Measurements from ENCODE around the gene TIMP2. TPM values are rescaled to one million over a fixed set of nuclear protein-coding genes. Genes with fewer than 3 reads are reported as not detected.
A peak's percentile ranks its signal among the peaks of the same experiment; 100 is the strongest.

Gene TIMP2
- total RNA-seq, 1 donor from 2014 or later: 109 TPM

DNA sequence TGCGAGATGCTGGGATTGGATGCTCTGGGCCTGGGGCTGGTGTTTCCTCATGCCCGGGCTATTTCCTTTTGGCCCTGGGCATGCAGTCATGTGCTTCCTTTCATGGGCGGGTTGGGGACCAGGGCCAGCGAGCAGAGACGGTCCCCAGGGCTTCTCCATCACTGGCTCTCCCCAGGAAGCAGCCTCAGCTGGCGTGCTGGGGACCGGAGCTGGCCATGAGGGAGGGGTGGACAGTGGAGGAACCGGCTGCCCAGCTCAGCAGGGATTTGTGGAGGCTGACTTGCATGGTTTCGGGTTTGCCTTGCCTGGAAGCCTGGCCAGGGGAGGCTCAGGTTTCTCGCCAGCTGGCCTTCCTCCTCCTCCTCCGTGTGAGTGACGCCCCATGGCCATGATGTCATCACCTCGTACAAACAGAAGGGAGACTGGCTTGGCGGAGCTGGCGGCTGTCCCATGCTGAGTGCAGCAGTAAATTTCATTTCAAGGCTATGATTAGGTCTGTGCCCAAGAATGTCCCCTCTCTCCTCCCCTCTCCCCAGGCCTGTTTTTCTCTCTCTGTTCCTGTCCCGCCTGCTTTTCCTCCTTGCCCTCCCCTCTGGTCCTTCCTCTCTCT lies 8.9 kb upstream of the TIMP2 start:
- Mint-ChIP-seq H3K27me3 (ENCODE audit: low read depth) (no peaks in the 10 kb centered on the region), H3K36me3 (no peaks in the 10 kb centered on the region), H3K9me3 (no peaks in the 10 kb centered on the region), H3K4me1 (peaks cover 27% of the 10 kb centered on the region), H3K4me3 (peak overlapping the region; percentile 0), H3K27ac (peak overlapping the region; percentile 82)
- TF ChIP-seq, protein P1, sequence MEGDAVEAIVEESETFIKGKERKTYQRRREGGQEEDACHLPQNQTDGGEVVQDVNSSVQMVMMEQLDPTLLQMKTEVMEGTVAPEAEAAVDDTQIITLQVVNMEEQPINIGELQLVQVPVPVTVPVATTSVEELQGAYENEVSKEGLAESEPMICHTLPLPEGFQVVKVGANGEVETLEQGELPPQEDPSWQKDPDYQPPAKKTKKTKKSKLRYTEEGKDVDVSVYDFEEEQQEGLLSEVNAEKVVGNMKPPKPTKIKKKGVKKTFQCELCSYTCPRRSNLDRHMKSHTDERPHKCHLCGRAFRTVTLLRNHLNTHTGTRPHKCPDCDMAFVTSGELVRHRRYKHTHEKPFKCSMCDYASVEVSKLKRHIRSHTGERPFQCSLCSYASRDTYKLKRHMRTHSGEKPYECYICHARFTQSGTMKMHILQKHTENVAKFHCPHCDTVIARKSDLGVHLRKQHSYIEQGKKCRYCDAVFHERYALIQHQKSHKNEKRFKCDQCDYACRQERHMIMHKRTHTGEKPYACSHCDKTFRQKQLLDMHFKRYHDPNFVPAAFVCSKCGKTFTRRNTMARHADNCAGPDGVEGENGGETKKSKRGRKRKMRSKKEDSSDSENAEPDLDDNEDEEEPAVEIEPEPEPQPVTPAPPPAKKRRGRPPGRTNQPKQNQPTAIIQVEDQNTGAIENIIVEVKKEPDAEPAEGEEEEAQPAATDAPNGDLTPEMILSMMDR (IDR thresholded peaks at IDR 0.05; ENCODE audit: unreplicated experiment): no peak
- peak; percentile 75 to 77 for DNase-seq (ENCODE audit: low spot score in 2 of 2, unreplicated experiment in 2 of 2)

DNA sequence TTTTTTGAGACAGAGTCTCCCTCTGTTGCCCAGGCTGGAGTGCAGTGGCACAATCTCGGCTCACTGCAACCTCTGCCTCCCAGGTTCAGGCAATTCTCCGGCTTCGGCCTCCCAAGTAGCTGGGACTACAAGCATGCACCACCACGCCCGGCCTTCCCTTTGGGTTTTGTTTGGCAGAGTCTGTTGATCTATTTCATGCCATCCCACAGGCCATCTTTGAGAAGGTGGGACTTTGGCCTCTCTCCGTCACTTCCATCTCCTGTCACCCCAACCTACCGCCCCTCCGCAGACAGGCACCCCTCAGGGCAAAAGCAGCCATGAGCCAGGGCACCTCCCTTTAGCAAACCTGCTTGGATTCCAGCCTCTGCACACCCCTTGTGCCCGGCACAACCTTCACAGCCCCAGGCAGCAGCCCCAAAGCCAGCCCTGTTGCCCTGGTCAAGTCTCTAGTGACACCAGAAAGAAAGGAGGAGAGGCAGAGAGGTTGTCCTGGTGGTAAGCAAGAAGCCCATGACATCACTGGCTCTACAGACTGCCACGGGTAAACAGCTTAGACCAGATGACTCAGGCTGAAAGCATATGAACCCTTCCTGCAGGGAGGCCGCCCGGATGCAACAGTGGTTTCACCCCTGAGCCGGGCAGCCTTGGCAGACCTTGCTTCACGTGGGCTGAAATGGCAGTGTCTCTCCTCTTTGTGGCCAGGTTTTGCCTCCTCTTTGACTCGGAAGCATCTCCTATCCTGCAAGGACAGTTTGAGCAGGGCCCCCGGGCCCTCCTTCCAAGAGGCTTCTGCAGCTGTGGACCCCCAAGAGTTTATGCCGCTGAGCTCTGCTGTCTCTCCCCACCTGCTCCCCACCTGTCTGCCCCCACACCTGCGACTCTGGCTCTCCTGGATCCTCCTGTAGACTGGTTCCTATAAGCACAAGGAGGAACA lies 8.1 kb upstream of the TIMP2 start:
- Mint-ChIP-seq H3K27ac (peak overlapping the region; percentile 82), H3K4me1 (peaks cover 27% of the 10 kb centered on the region), H3K36me3 (no peaks in the 10 kb centered on the region), H3K4me3 (no peak overlapping the region), H3K9me3 (no peaks in the 10 kb centered on the region), H3K27me3 (ENCODE audit: low read depth) (no peaks in the 10 kb centered on the region)
- no peak for DNase-seq (ENCODE audit: low spot score in 2 of 2, unreplicated experiment in 2 of 2)
- TF ChIP-seq, protein P1 (IDR thresholded peaks at IDR 0.05; ENCODE audit: unreplicated experiment): no peak

DNA sequence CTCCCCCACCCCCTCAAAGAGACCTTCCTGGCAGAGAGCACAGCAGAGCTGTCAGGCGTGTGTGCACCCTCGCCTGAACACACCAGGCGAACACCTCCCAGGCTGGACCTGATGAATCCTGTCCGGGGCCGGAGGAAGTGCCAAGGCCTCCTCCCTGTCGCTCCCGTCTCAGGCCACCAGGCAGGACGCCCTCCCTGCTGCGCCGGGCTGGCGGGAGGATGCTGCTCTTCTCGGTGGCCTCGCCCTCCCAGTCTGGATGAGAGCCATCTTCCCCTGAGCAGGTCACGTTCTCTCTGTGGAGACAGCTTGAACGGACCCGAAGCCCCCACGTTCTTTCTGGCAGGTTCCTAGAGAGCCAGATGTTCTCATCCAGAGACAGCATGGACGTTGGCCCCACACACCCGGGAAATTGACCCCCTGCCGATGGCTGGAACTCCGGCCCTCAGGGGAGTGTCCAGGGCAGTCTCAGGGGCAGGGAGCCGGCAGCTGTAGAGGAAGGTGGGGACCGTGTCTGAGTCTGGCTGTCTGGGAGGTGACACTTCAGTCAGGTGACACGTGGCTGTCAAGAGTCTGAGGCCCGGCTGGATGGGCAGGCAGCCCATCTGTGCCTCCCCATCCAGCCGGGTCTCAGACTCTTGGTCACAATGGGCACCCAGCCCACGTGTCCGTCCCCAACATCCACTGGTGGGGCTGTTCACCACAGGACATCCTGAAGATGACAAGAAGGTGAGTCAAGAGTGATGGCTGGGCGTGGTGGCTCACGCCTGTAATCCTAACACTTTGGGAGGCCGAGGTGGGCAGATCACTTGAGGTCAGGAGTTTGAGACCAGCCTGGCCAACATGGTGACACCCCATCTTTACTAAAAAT lies 5.0 kb upstream of the TIMP2 start:
- Mint-ChIP-seq H3K36me3 (no peaks in the 10 kb centered on the region), H3K4me3 (no peak overlapping the region)

DNA sequence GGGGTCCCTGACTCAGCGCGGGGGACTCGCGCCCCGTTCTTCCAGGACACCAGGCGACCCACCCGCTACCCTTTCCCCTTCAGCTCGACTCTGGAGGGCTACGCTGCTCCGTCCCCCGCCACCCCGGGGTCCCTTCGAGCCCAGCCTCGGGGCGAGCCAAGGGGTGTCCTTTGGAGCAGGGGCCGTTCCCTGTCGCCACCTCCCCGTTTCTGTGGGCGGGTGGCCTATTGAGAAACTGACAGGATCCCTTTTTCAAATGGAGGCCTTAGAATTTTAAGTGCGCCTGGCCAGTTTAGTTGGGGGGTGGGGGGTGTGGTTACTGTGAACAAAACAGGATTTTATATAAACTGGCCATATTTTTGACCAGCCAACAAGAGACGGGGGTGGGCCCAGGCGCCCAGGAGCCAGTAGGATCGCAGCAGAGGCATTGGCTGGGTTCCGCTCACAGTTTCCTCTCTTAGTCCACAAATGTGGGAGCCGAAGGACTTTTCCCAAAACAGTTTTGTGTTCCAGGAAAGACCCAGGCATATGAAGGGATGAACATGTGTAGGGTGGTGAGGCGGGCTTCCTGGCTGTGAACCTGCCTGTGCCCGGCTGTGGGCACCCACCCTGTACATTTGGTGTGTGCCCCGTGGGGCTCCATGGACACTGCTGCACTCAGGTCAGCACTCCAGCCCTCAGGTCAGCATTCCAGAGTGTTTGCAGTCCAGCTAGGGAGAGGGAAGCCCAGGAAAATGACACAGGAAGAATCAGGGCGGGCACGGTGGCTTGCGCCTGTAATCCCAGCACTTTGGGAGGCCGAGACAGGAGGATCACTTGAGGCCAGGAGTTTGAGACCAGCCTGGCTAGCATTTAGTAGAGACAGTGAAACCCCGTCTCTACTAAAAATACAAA lies 722 bp upstream of the TIMP2 start:
- Mint-ChIP-seq H3K4me1 (peaks cover 23% of the 10 kb centered on the region), H3K27ac (peak overlapping the region; percentile 53), H3K9me3 (no peaks in the 10 kb centered on the region), H3K4me3 (peak overlapping the region; percentile 59), H3K36me3 (no peaks in the 10 kb centered on the region), H3K27me3 (ENCODE audit: low read depth) (no peaks in the 10 kb centered on the region)
- TF ChIP-seq, protein P1 (IDR thresholded peaks at IDR 0.05; ENCODE audit: unreplicated experiment): peak; percentile 10
- no peak for DNase-seq (ENCODE audit: low spot score in 2 of 2, unreplicated experiment in 2 of 2)

More for the DNA sequence above, 5.0 kb upstream of the TIMP2 start:
- TF ChIP-seq, protein P1 (IDR thresholded peaks at IDR 0.05; ENCODE audit: unreplicated experiment): no peak
- no peaks in the 10 kb centered on the region for H3K27me3 Mint-ChIP-seq (ENCODE audit: low read depth)
- no peak for DNase-seq (ENCODE audit: low spot score in 2 of 2, unreplicated experiment in 2 of 2)
- peaks cover 19% of the 10 kb centered on the region for H3K4me1 Mint-ChIP-seq
- H3K27ac Mint-ChIP-seq: no peak overlapping the region
- H3K9me3 Mint-ChIP-seq: no peaks in the 10 kb centered on the region
